Liver (tissue), 9 donors: ENCODE measurements around the gene KIRREL1. TPM values are rescaled to one million over a fixed set of nuclear protein-coding genes. Genes with fewer than 3 reads are reported as not detected.

Experiments
- DNase-seq: peaks from one replicate; pipeline ENCODE4 v3.0.0-alpha.2; 2017; ENCODE audit warnings: low spot score
- H3K27ac ChIP-seq, 2 donors: one replicate each; pipeline ENCODE4 v1.7.0; 2013; ENCODE audit warnings: inconsistent platforms in 2 of 2, low read length in 2 of 2, control low read depth in 1 of 2, low read depth in 1 of 2, mild to moderate bottlenecking in 1 of 2
- H3K27me3 ChIP-seq, 4 donors: one replicate each; pipeline versions ENCODE4 v1.6.1 to v1.7.0; 2013; ENCODE audit warnings: low read length in 3 of 4, inconsistent platforms in 1 of 4, mild to moderate bottlenecking in 1 of 4, moderate library complexity in 1 of 4; ENCODE audit not compliant: control insufficient read depth in 4 of 4, insufficient read depth in 4 of 4
- H3K36me3 ChIP-seq, 4 donors: one replicate each; pipeline versions ENCODE4 v1.6.1 to v1.7.0; 2013; ENCODE audit warnings: low read length in 3 of 4, mild to moderate bottlenecking in 3 of 4, low read depth in 1 of 4, moderate library complexity in 1 of 4; ENCODE audit not compliant: control insufficient read depth in 4 of 4, insufficient read depth in 3 of 4
- H3K4me1 ChIP-seq, 4 donors: one replicate each; pipeline versions ENCODE4 v1.6.1 to v1.7.0; 2013; ENCODE audit warnings: low read length in 3 of 4, mild to moderate bottlenecking in 3 of 4, moderate library complexity in 1 of 4; ENCODE audit not compliant: control insufficient read depth in 4 of 4, insufficient read depth in 4 of 4
- H3K4me3 ChIP-seq, 3 donors: one replicate each; pipeline versions ENCODE4 v1.6.1 to v1.7.0; 2013; ENCODE audit warnings: low read length in 3 of 3, control low read depth in 1 of 3, low read depth in 1 of 3, mild to moderate bottlenecking in 1 of 3
- H3K9ac ChIP-seq, 2 donors: one replicate each; pipeline ENCODE4 v1.7.0; 2013; ENCODE audit warnings: low read length in 2 of 2, mild to moderate bottlenecking in 2 of 2, moderate library complexity in 2 of 2, control low read depth in 1 of 2, low read depth in 1 of 2
- H3K9me3 ChIP-seq, 4 donors: one replicate each; pipeline versions ENCODE4 v1.6.1 to v1.7.0; 2013; ENCODE audit warnings: low read length in 3 of 4; ENCODE audit not compliant: control insufficient read depth in 4 of 4
- EGR1 ChIP-seq, 2 donors: IDR thresholded peaks; 2 replicates each; pipeline ENCODE4 v1.6.1; 2016 to 2018; ENCODE audit warnings: antibody characterized with exemption in 2 of 2, low read depth in 2 of 2
- FOXA1 ChIP-seq: IDR thresholded peaks from 2 replicates; pipeline ENCODE4 v1.6.1; 2016; ENCODE audit warnings: antibody characterized with exemption
- FOXA2 ChIP-seq: IDR thresholded peaks from 2 replicates; pipeline ENCODE4 v1.6.1; 2016; ENCODE audit warnings: antibody characterized with exemption
- GABPA ChIP-seq, 2 donors: IDR thresholded peaks in 1 of 2; conservative IDR thresholded peaks in 1 of 2; 2 replicates each; pipeline ENCODE4 v1.6.1; 2016; ENCODE audit warnings: antibody characterized with exemption in 2 of 2, mild to moderate bottlenecking in 1 of 2, moderate library complexity in 1 of 2
- HNF4A ChIP-seq, 2 donors: conservative IDR thresholded peaks; 2 replicates each; pipeline ENCODE4 v1.6.1; 2016; ENCODE audit warnings: antibody characterized with exemption in 2 of 2, mild to moderate bottlenecking in 2 of 2
- HNF4G ChIP-seq: IDR thresholded peaks from 2 replicates; pipeline ENCODE4 v1.6.1; 2016; ENCODE audit warnings: antibody characterized with exemption
- JUND ChIP-seq, 2 donors: IDR thresholded peaks; 2 replicates each; pipeline ENCODE4 v1.6.1; 2016; ENCODE audit warnings: antibody characterized with exemption in 2 of 2
- MAX ChIP-seq: IDR thresholded peaks from 2 replicates; pipeline ENCODE4 v1.6.1; 2016; ENCODE audit warnings: antibody characterized with exemption
- NR2F2 ChIP-seq: IDR thresholded peaks from 2 replicates; pipeline ENCODE4 v1.6.1; 2016; ENCODE audit warnings: antibody characterized with exemption
- RAD21 ChIP-seq, 2 donors: IDR thresholded peaks; 2 replicates each; pipeline ENCODE4 v1.6.1; 2016; ENCODE audit warnings: antibody characterized with exemption in 2 of 2, mild to moderate bottlenecking in 2 of 2
- REST ChIP-seq: IDR thresholded peaks from 2 replicates; pipeline ENCODE4 v1.6.1; 2016; ENCODE audit warnings: antibody characterized with exemption, mild to moderate bottlenecking
- RXRA ChIP-seq, 2 donors: IDR thresholded peaks; 2 replicates each; pipeline ENCODE4 v1.6.1; 2017 to 2018; ENCODE audit warnings: antibody characterized with exemption in 2 of 2, mild to moderate bottlenecking in 1 of 2
- SP1 ChIP-seq: IDR thresholded peaks from 2 replicates; pipeline ENCODE4 v1.6.1; 2018; ENCODE audit warnings: antibody characterized with exemption, mild to moderate bottlenecking
- TAF1 ChIP-seq: conservative IDR thresholded peaks from 2 replicates; pipeline ENCODE4 v1.6.1; 2016; ENCODE audit warnings: antibody characterized with exemption, mild to moderate bottlenecking
- YY1 ChIP-seq: IDR thresholded peaks from 2 replicates; pipeline ENCODE4 v1.6.1; 2016; ENCODE audit warnings: antibody characterized with exemption, mild to moderate bottlenecking
- ZBTB33 ChIP-seq: IDR thresholded peaks from 2 replicates; pipeline ENCODE4 v1.6.1; 2016; ENCODE audit warnings: antibody characterized with exemption
- WGBS: extraction: QIAGEN DNeasy Blood & Tissue Kit; methylation state at CpG from one replicate; pipeline ENCODE4 v1.1.7; 2013; 5-methylcytosine and 5-hydroxymethylcytosine counted together
- polyA plus RNA-seq, 2 donors: library from polyadenylated mRNA; stranded (reverse) in 1 of 2; unstranded in 1 of 2; fragments of 200-250 nt in 1 of 2; fragments of >200 nt in 1 of 2; fragmentation: Nextera tagmentation in 1 of 2; extraction: Ambion mirVana in 1 of 2; gene quantifications; one replicate each; pipeline versions ENCODE4 v1.2.1 to v1.2.3, GENCODE V29; 2013 to 2015
- total RNA-seq, 2 donors: library from RNA; depleted of rRNA; stranded (reverse); fragments of >200 nt; gene quantifications; one replicate each; pipeline ENCODE4 v1.2.3, GENCODE V29; 2014
- TF ChIP-seq, protein P1 (sequence below): fragments of 150-350 bp; IDR thresholded peaks from 2 replicates; pipeline ENCODE4 v1.5.1; 2017; ENCODE audit warnings: improper control_type of control experiment, low read depth, low read length; ENCODE audit not compliant: missing input control
- TF ChIP-seq, protein P2 (sequence below): IDR thresholded peaks from 2 replicates; pipeline ENCODE4 v1.6.1; 2016; ENCODE audit warnings: antibody characterized with exemption
- donor health status: healthy.
- donor health status: healthy.
- donor health status: healthy.
- donor health status: healthy.
- donor health status: healthy.

Gene KIRREL1
- total and polyA plus RNA-seq, 4 donors = 0.82 to 6.0 (median 3.1) TPM

GRCh38 chr1:158124034-158124433, 130.6 kb downstream of the KIRREL1 start:
- Histone ChIP-seq H3K27ac (no peak overlapping the region), H3K4me3 (no peak overlapping the region), H3K9me3 (no peaks in the 10 kb centered on the region), H3K9ac (no peak overlapping the region), H3K4me1 (peaks cover 0 to 2% (median 0%) of the 10 kb centered on the region in 4 donors), H3K36me3 (no peaks in the 10 kb centered on the region), H3K27me3 (peaks cover 0 to 12% (median 3%) of the 10 kb centered on the region in 4 donors)
- no peak for TF ChIP-seq SP1
- TF ChIP-seq JUND (IDR thresholded peaks at IDR 0.05) = no peak
- TF ChIP-seq FOXA2 = no peak
- TF ChIP-seq REST = no peak
- no peak for TF ChIP-seq HNF4G
- TF ChIP-seq GABPA (IDR thresholded peaks at IDR 0.05 in 1 of 2, conservative IDR thresholded peaks at IDR 0.05 in 1 of 2) = no peak
- TF ChIP-seq, protein P1, sequence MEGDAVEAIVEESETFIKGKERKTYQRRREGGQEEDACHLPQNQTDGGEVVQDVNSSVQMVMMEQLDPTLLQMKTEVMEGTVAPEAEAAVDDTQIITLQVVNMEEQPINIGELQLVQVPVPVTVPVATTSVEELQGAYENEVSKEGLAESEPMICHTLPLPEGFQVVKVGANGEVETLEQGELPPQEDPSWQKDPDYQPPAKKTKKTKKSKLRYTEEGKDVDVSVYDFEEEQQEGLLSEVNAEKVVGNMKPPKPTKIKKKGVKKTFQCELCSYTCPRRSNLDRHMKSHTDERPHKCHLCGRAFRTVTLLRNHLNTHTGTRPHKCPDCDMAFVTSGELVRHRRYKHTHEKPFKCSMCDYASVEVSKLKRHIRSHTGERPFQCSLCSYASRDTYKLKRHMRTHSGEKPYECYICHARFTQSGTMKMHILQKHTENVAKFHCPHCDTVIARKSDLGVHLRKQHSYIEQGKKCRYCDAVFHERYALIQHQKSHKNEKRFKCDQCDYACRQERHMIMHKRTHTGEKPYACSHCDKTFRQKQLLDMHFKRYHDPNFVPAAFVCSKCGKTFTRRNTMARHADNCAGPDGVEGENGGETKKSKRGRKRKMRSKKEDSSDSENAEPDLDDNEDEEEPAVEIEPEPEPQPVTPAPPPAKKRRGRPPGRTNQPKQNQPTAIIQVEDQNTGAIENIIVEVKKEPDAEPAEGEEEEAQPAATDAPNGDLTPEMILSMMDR = no peak
- no peak for TF ChIP-seq MAX
- no peak for TF ChIP-seq YY1
- no peak for TF ChIP-seq RAD21 (IDR thresholded peaks at IDR 0.05)
- no peak for TF ChIP-seq EGR1 (IDR thresholded peaks at IDR 0.05; ENCODE audit: low read depth in 2 of 2)
- TF ChIP-seq NR2F2 = no peak
- TF ChIP-seq, protein P2, sequence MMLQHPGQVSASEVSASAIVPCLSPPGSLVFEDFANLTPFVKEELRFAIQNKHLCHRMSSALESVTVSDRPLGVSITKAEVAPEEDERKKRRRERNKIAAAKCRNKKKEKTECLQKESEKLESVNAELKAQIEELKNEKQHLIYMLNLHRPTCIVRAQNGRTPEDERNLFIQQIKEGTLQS = no peak
- no peak for TF ChIP-seq FOXA1
- no peak for TF ChIP-seq TAF1
- TF ChIP-seq ZBTB33 = no peak
- TF ChIP-seq RXRA (IDR thresholded peaks at IDR 0.05) = no peak
- no peak for TF ChIP-seq HNF4A (conservative IDR thresholded peaks at IDR 0.05)
- no peak for DNase-seq
- WGBS = 76% methylated on average over 2 of the region's 2 CpGs
